RPMI7951 (cell line): ENCODE data around the gene POLH. TPM values are rescaled to one million over a fixed set of nuclear protein-coding genes. Genes with fewer than 3 reads are reported as not detected.
"Not testable (repeated sequence)": the region's sequence is repeated elsewhere in the genome, so short reads cannot be mapped to it uniquely, and the experiment has no call there.

Experiments used
- DNase-seq: peaks from one replicate; pipeline ENCODE4 v3.0.0-alpha.2; 2012; ENCODE audit warnings: low read depth
- total RNA-seq: library from RNA; depleted of rRNA; stranded (reverse); fragments of >200 nt; shearing (Covaris generic); gene quantifications from 2 replicates; pipeline ENCODE4 v1.2.3, GENCODE V29; 2014; rRNA removed

Gene POLH
- total RNA-seq, 1 experiment from 2014 or later = 33.6 TPM

DNA sequence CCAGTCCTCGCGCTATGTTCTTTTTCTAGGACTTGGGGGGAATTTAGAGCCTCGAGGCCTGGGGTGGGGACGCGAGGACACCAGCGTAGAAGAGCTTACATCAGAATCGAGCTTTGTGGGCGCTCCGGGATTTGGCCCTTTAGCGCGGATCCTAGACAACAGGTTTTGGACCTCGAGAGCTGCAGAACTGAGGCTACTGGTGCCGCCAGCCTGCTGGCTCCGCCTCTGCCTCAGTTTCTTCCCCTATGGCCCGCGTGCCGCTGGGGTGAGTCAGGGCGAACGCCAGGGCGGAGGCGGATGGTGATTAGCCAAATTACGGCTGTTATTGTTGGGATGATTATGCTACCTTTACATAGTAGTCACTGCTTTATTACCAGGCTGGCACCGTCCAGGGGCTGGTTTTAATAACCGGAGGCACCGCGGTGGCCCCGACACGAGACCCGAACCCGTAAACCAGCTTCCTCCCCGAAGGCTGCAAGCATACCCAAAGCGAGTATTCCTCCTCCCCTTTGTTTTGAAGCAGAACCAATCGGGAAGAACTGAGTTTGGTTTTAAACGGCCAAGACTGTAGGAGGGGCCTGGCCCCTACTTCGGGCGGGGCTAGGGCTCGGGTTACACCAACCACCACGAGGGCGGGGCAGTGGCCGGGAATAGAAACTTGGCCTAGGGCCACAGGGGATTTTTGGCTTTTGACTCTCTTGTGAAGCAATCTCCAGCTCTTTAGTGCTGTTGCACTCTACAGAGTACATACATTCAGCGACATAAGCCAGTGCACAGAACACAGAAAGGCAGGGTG, 53.7 kb downstream of the POLH start:
- peak; percentile 98 for DNase-seq

DNA sequence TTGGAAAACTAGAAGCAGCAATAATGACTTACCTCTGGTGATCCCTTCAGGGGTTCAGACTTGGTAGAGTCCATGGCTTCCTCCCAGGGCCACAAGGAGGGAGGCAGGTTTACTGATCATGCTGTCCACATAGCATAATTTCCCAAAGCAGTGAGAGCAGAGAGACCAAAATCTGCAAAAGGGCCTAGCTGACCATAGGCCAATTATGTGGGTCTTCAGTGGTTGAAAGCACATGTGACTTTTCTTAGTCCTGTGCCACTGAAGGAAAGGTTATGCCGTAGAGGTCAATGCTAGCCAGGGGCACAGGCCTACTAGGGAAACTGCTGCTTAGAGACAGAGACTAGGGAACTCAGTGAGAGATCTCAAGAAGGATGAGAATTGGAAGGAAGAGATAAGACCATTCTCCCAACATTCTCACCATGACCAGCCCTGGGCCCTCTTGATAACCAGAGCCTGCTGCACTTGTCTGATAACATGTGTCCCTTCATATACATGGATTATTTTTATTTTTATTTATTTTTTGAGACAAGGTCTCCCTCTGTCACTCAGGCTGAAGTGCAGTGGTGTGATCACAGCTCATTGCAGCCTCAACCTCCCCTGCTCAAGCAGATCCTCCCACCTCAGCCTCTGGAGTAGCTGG, 55.1 kb downstream of the POLH start:
- no peak for DNase-seq

DNA sequence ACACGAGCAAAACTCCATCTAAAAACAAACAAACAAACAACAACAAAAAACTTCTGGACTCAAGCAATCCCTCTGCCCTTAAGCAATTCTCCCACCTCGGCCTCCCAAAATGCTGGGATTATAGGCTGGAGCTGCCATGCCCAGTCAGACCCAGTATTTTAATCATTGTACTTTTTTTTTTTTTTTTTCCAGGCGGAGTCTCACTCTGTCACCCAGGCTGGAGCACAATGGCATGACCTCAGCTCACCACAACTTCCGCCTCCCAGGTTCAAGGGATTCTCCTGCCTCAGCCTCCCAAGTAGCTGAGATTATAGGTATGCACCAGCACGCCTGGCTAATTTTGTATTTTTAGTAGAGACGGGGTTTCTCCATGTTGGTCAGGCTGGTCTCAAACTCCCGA, 57.0 kb downstream of the POLH start:
- not testable (repeated sequence) for DNase-seq

DNA sequence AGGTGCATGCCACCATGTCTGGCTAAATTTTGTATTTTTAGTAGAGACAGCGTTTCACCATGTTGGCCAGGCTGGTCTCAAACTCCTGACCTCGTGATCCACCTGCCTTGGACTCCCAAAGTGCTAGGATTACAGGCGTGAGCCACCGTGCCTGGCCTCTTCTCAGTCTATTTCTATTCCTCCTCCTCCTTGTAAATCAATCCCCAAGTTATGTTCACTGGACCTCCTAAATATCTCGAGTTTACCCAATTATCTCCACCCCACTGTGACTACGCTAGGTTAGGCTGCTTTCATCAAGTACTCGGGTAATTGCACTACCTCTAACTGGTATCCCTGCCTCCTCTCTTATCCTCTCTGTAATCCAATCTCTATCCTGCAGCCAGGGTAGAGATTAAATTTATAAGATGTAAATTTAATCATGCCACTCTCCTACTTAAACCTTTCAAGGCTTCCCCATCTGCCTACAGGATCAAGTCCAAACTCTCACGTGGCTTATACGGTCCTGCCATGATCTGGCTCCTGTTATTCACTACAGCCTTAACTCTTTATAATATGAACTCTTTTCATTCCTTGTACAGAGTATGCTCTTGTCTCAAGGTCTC, 58.8 kb downstream of the POLH start:
- DNase-seq = no peak

DNA sequence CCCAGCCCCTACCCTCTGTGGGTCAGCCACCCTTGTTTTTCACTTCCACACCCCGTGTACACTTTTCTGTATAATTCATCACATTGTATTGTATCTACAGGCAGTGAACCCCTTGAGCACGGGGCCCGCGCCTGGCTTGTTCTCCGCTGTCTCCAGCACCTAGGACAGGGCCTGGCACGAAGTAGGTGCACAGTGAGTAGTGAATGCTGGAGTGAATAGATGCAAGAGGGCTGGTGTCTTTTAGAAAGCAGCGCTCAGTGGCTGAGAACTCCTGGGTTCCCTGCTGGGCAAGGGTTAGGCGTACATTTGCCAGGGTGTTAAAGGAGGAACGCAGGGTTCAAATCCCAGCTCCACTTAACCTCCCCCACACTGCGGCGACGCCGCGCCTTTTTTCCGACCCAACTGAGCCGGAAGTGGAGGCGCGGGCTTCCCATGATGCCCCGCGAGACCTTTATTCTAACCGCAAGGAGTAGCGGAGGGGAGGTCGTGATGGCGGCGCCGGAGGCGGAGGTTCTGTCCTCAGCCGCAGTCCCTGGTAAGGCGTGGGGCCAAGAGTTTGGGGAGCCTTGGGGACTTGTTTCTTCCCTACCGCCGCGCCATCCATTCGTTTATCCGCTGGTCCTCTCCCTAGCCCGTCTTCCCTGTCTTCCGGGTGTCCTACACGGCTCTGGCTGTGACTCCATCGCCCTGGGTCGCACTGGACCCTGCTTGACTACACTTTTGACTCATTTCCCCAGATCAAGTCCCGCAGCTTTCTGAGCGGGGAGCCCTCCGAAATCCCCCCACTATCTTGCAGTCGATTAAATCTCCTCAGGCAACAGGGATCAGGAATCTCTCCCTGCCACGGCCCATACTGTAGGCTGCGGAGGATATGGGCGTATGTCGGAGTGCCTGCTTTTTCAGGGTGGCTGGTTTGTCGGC, 59.7 kb downstream of the POLH start, which contains the start of gene MAD2L1BP:
TSS of gene MAD2L1BP (plus strand) at position 454 of the 921 bp plus-strand sequence. CDS start at position 490, 36 bp downstream.
- DNase-seq = peak; percentile 76

DNA sequence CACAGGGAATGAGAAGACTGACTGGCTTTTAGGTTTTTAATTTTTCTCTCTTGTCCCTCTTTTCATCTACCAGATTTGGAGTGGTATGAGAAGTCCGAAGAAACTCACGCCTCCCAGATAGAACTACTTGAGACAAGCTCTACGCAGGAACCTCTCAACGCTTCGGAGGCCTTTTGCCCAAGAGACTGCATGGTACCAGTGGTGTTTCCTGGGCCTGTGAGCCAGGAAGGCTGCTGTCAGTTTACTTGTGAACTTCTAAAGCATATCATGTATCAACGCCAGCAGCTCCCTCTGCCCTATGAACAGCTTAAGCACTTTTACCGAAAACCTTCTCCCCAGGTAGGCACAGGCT, 60.3 kb downstream of the POLH start:
- DNase-seq = no peak

DNA sequence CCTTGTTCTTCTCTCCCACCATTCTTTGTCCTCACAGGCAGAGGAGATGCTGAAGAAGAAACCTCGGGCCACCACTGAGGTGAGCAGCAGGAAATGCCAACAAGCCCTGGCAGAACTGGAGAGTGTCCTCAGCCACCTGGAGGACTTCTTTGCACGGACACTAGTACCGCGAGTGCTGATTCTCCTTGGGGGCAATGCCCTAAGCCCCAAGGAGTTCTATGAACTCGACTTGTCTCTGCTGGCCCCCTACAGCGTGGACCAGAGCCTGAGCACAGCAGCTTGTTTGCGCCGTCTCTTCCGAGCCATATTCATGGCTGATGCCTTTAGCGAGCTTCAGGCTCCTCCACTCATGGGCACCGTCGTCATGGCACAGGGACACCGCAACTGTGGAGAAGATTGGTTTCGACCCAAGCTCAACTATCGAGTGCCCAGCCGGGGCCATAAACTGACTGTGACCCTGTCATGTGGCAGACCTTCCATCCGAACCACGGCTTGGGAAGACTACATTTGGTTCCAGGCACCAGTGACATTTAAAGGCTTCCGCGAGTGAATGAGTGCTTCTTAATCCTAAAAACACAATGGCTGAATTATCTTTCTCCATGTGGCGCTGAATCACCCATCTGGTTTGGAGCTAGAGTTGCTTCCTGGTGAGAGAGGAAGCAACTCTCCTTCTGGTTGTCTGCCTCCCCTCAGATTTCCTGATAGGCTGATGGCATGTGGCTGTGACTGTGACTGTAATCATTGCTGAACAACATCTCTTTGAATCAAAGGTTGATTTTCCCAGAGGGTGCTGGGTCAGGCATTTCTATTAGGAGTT, 64.2 kb downstream of the POLH start:
- DNase-seq = peak; percentile 73

DNA sequence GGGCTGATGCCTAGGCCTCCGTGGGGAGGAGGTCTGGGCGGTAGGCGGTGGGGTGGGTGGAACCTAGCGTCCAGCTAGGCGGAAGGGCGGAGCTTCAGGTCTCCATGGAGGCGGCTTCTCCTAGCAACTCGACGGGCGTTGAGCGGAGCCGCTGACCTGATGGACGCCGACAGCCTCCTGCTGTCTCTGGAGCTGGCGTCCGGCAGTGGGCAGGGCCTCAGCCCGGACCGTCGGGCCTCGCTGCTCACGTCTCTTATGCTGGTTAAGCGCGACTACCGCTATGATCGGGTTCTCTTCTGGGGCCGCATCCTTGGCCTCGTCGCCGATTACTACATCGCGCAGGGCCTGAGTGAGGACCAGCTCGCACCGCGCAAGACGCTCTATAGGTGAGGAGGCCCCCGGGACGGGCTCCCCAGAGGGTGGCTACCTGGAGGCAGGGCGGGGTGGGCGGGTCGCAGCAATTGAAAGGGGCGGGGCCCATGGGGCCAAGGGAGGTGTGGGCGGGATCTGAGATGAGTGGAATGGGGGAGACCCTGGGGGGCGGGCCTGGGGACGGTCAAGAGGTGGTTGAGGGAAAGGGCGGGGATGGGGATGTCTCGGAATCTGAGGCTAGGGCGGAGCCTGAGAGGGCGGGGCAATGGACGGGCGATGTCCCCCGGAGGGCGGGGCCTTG, 69.1 kb downstream of the POLH start, which contains the start of gene RSPH9:
TSS of gene RSPH9 (plus strand) at position 97 of the 673 bp plus-strand sequence. CDS start at position 160, 63 bp downstream.
- peak; percentile 81 for DNase-seq

DNA sequence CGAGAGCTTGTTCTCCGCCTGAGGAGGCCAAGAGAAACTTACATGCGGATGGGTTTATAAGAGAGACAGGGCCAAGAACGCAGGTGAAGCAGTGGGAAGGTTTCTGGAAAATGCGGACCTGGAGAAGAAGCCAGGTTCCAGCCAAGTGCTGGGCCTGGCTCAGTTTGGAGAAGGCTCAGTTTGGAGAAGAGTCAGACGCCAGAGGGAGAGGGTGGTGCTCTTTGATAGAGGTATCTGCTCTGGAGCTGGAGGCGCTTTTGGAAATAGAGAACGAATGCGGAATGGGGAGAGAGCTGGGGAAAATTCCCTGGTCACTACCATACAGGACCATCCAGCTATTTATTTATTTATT, 69.6 kb downstream of the POLH start:
- no peak for DNase-seq

DNA sequence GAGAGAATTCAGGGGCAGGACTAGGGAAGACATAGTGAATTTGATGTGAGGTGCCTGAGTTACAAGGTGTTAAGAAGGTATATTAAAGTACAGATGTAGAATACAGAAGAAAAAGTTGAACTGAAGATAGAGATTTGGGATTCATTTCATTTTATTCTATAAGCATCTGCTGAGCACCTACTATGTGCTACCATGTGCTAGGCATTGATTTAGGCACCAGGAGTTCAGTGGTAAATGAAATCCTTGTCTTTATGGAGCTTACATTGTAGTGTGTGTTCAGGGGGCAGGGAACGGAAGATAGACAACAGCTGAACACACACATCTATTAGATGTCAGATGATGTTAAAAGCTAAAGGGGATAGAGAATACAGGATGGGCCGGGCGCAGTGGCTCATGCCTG, 71.6 kb downstream of the POLH start:
- no peak for DNase-seq

DNA sequence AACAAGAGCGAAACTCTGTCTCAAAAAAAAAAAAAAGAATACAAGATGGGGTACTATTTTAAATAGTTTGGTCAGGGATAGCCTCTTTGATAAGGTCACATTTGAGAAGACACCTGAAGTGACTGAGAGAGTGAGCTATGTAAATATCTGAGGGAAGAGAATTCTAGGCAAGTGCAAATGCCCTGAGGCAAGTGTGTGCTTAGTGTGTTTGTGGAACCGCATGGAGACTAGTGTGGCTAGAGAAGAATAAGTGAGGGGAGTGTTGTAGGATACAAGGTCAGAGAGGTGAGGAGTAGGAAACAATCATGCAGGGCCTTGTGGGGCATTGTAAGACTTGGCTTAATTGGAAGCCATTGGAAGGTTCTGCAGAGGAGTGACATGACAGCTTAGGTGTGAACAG, 72.3 kb downstream of the POLH start:
- DNase-seq = no peak

DNA sequence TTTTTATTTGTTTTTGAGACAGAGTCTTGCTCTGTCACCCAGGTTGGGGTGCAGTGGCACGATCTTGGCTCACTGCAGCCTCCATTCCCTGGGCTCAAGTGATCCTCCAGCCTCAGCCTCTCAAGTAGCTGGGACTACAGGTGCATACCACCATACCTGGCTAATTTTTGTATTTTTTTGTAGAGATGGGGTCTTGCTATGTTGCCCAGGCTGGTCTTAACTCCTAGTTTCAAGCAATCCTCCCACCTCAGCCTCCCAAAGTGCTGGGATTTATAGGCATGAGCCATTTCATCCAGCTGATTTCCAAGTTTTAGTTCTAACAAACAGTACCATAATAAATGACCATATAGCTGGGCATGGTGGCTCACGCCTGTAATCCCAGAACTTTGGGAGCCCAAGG, 76.8 kb downstream of the POLH start:
- DNase-seq = not testable (repeated sequence)

DNA sequence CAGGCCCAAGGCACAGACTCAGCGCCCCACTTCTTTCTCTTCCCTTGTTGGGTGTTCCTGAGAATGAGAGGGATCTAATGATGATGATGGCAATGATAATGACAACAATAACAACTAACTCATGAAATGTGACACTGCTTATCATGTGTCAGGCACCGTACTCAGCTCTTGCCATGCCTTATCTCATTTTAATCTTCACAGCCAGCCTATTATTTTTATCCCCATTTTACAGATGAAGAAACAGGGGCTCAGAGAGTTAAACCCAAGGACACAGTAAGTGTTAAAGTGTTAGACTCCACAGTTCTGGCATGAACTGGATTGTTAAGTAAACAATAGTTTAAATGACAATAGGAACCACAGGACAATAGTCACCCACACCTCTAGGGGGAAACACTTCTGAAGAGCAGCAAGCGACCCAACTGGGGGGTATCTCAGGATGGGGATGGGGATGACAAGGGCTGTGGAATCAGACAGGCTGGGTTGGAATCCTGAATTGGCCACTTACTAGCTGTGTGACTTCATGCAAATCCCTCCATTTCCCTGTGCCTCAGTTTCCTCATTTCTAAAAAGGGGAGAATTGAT, 81.3 kb downstream of the POLH start:
- DNase-seq = no peak

DNA sequence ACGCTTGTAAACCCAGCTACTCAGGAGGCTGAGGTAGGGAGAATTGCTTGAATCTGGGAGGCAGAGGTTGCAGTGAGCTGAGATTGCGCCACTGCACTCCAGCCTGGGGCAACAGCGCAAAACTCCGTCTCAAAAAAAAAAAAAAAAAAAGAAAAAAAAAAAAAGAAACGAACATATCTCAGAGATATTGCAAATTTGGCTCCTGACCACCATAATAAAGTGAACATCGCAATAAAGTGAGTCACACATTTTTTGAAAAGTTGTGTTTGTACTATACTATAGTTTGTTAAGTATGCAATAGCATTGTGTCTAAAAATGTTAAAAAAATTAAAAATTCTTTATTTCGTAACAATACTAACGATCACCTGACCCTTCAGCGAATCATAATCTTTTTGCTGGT, 82.2 kb downstream of the POLH start:
- no peak for DNase-seq

DNA sequence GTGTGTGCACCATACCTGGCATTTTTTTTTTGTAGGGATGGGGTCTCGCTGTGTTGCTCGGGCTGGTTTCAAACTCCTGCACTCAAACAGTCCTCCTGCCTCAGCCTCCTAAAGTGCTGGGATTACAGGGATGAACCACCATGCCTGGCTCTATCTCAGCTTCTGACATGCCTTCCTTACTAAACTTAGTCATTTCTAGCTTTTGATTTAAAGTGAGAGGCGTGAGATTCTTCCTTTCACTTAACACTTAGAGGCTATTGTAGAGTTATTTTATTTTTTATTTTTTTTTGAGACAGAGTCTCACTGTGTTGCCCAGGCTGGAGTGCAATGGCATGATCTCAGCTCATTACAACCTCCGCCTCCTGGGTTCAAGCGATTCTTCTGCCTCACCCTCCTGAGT, 87.0 kb downstream of the POLH start:
- DNase-seq = not testable (repeated sequence)

Other genes starting within 250 kb of the POLH start
- gene ZNF318, start 206.5 kb upstream of the POLH start, total RNA-seq = 8.0 and 10.9 TPM in 2 replicates
- 12.0 and 12.2 TPM in 2 replicates for gene ABCC10, start 148.6 kb upstream of the POLH start, total RNA-seq
- 0.60 and 1.5 TPM in 2 replicates for gene DLK2, start 120.6 kb upstream of the POLH start, total RNA-seq
- 7.8 and 12.4 TPM in 2 replicates for gene TJAP1, start 98.6 kb upstream of the POLH start, total RNA-seq
- gene LRRC73, start 65.8 kb upstream of the POLH start, total RNA-seq = 0.10 and 0.60 TPM in 2 replicates
- 139 and 151 TPM in 2 replicates for gene YIPF3, start 59.3 kb upstream of the POLH start, total RNA-seq
- 50.7 and 52.3 TPM in 2 replicates for gene POLR1C, start 59.1 kb upstream of the POLH start, total RNA-seq
- 40.2 and 48.1 TPM in 2 replicates for gene XPO5, start 147 bp upstream of the POLH start, total RNA-seq
- gene GTPBP2, start 53.1 kb downstream of the POLH start, total RNA-seq = 39.5 and 42.4 TPM in 2 replicates
- gene MAD2L1BP, start 59.7 kb downstream of the POLH start, total RNA-seq = 71.7 and 86.2 TPM in 2 replicates
- 1.1 and 1.3 TPM in 2 replicates for gene RSPH9, start 68.9 kb downstream of the POLH start, total RNA-seq
- 68.5 and 68.7 TPM in 2 replicates for gene MRPS18A, start 111.6 kb downstream of the POLH start, total RNA-seq
- gene VEGFA, start 194.0 kb downstream of the POLH start, total RNA-seq = 108 and 135 TPM in 2 replicates